ENCODE measurements around the gene CACNB2.
"Not testable (repeated sequence)": the region's sequence is repeated elsewhere in the genome, so short reads cannot be mapped to it uniquely, and the experiment has no call there.

CACNB2 gene

GRCh38 chr10:18583575-18584270 is 443.5 kb downstream of the CACNB2 start:
- DNase-seq, result no peak

GRCh38 chr10:18586637-18587036 is 446.4 kb downstream of the CACNB2 start:
- not testable (repeated sequence) for DNase-seq

GRCh38 chr10:18591141-18591540 is 450.9 kb downstream of the CACNB2 start:
- DNase-seq, result not testable (repeated sequence)
